Pancreas (tissue), 10 donors: Measurements from ENCODE around the gene RNF11. TPM values are rescaled to one million over a fixed set of nuclear protein-coding genes. Genes with fewer than 3 reads are reported as not detected.
"Not testable (repeated sequence)": the region's sequence is repeated elsewhere in the genome, so short reads cannot be mapped to it uniquely, and the experiment has no call there.

Experiments
- ATAC-seq, 4 donors: fragments of 200-7000 bp; cut with Tn5 transposase; one replicate each; pipeline versions ENCODE4 v1.8.0 to v1.9.1; 2020; ENCODE audit warnings: mild to moderate bottlenecking in 4 of 4, moderate library complexity in 4 of 4
- DNase-seq, 6 donors: peaks; one replicate each; pipeline ENCODE4 v3.0.0-alpha.2; 2020
- FAIRE-seq: peaks from 2 replicates; lab custom pipeline; 2012; peaks lifted over from hg19 to GRCh38; lab: Jason Lieb, UNC
- H3K27ac ChIP-seq, 4 donors: fragments of 200-600 bp; sonication (generic); 1 replicate in 3 of 4; 2 replicates in 1 of 4; pipeline versions ENCODE4 v1.5.0 to v1.8.0; 2020
- H3K27me3 ChIP-seq, 4 donors: fragments of 200-600 bp; one replicate each; pipeline ENCODE4 v1.8.0; 2021
- H3K36me3 ChIP-seq, 3 donors: fragments of 200-600 bp; sonication (generic) in 1 of 3; one replicate each; pipeline versions ENCODE4 v1.5.0 to v1.8.0; 2020 to 2021
- H3K4me1 ChIP-seq, 3 donors: fragments of 200-600 bp; one replicate each; pipeline ENCODE4 v1.8.0; 2021
- H3K4me3 ChIP-seq, 4 donors: fragments of 200-600 bp; sonication (generic) in 2 of 4; one replicate each; pipeline versions ENCODE4 v1.5.0 to v1.8.0; 2020 to 2021
- H3K9me3 ChIP-seq, 4 donors: fragments of 200-600 bp; one replicate each; pipeline ENCODE4 v1.8.0; 2021
- CTCF ChIP-seq, 4 donors: fragments of 200-600 bp; sonication (generic) in 3 of 4; IDR thresholded peaks; one replicate each; pipeline versions ENCODE4 v1.5.0 to v1.8.0; 2021; ENCODE audit warnings: antibody characterized with exemption in 4 of 4
- WGBS, 2 donors: extraction: QIAGEN DNeasy Blood & Tissue Kit; methylation state at CpG; one replicate each; pipeline ENCODE4 v1.1.7; 2013; 5-methylcytosine and 5-hydroxymethylcytosine counted together
- intact Hi-C, 3 donors: fragments of 100-400 bp; cut with DNase I; formaldehyde crosslinking; loops; one replicate each; pipeline versions ENCODE4 v1.11.1 to v1.14.2; 2022
- polyA plus RNA-seq, 2 donors: library from polyadenylated mRNA; stranded (reverse); fragments of 200-250 nt; gene quantifications; one replicate each; pipeline ENCODE4 v1.2.3, GENCODE V29; 2013
- total RNA-seq, 6 donors: library from RNA; stranded (reverse); fragmentation: NEBNext Ultra II Directional in 4 of 6; extraction: Animal tissue kit (Norgen Biotek cat#: 25700) in 4 of 6; gene quantifications; one replicate each; pipeline versions ENCODE4 v1.2.1 to v1.2.4, GENCODE V29; 2021 to 2023
- donor health status: healthy with polysubstance abuse.
- donor health status: DM: no; HTN: no; CAD: no; lungs with moderate emphysema.
- donor health status: DM: no; HTN: no; CAD: no.
- donor health status: control.
- donor health status: control.
- donor health status: Bipolar disorder and iron deficiency.
- donor health status: DM: yes; HTN: yes; CAD: no.
- donor health status: DM: no; HTN: no; CAD: no.
- donor health status: DM: no; HTN: no; CAD: no.
- donor health status: DM: yes; HTN: yes; CAD: no.

Gene RNF11
- total and polyA plus RNA-seq, 8 donors: 19.8 to 51.8 (median 30.7) TPM

- no peak for FAIRE-seq
- Histone ChIP-seq H3K4me1 (peaks cover 9 to 21% (median 13%) of the 10 kb centered on the region in 3 donors), H3K27me3 (no peaks in the 10 kb centered on the region), H3K9me3 (no peaks in the 10 kb centered on the region), H3K36me3 (no peaks in the 10 kb centered on the region), H3K4me3 (no peak overlapping the region), H3K27ac (no peak overlapping the region)
- no peak for TF ChIP-seq CTCF (IDR thresholded peaks at IDR 0.05)
- intact Hi-C loops: no loop called here
- no peak for DNase-seq
- 91 to 100% methylated on average over 1 of the region's 1 CpG for WGBS, 2 donors
- ATAC-seq: no peak
Measured at GRCh38 chr1:51249445-51249844, 13.4 kb downstream of the RNF11 start.

- peak in 1 of 6 donors; percentile 63 for DNase-seq
- H3K27ac ChIP-seq, intact Hi-C loops, H3K27me3 ChIP-seq, FAIRE-seq, H3K9me3 ChIP-seq, H3K36me3 ChIP-seq, H3K4me3 ChIP-seq, ATAC-seq: not testable (repeated sequence)
- 98% methylated on average over 14 of the region's 14 CpGs for WGBS, 2 donors
- peaks cover 9 to 21% (median 13%) of the 10 kb centered on the region in 3 donors for H3K4me1 ChIP-seq
Measured at GRCh38 chr1:51250729-51251128, 14.7 kb downstream of the RNF11 start.

GRCh38 chr1:51251165-51251564, 15.1 kb downstream of the RNF11 start:
- FAIRE-seq, H3K27ac ChIP-seq, H3K9me3 ChIP-seq, ATAC-seq, intact Hi-C loops, H3K36me3 ChIP-seq, H3K27me3 ChIP-seq, DNase-seq, H3K4me3 ChIP-seq: not testable (repeated sequence)
- peaks cover 9 to 19% (median 13%) of the 10 kb centered on the region in 3 donors for H3K4me1 ChIP-seq
- WGBS, 2 donors: 98% methylated on average over 20 of the region's 20 CpGs

- no peak for DNase-seq
- Histone ChIP-seq H3K27me3 (no peaks in the 10 kb centered on the region), H3K27ac (no peak overlapping the region), H3K4me1 (peaks cover 3 to 10% (median 10%) of the 10 kb centered on the region in 3 donors), H3K9me3 (no peaks in the 10 kb centered on the region), H3K4me3 (no peak overlapping the region), H3K36me3 (no peaks in the 10 kb centered on the region)
- ATAC-seq: no peak
- TF ChIP-seq CTCF (IDR thresholded peaks at IDR 0.05): no peak
- no peak for FAIRE-seq
- intact Hi-C loops: no loop called here
- 93 to 95% methylated on average over 6 of the region's 6 CpGs for WGBS, 2 donors
Measured at GRCh38 chr1:51252366-51252765, 16.3 kb downstream of the RNF11 start.

- no peaks in the 10 kb centered on the region for H3K9me3 ChIP-seq
- no peaks in the 10 kb centered on the region for H3K36me3 ChIP-seq
- no peak for DNase-seq
- H3K4me3 ChIP-seq: no peak overlapping the region
- ATAC-seq: no peak
- H3K27me3 ChIP-seq: no peaks in the 10 kb centered on the region
- 94% methylated on average over 5 of the region's 5 CpGs for WGBS, 2 donors
- TF ChIP-seq CTCF (IDR thresholded peaks at IDR 0.05): no peak
- peaks cover 0 to 7% (median 6%) of the 10 kb centered on the region in 3 donors for H3K4me1 ChIP-seq
- no peak for FAIRE-seq
- no peak overlapping the region for H3K27ac ChIP-seq
- intact Hi-C loops: no loop called here
Measured at GRCh38 chr1:51253691-51254090, 17.6 kb downstream of the RNF11 start.

- 81% methylated on average over 3 of the region's 3 CpGs for WGBS, 2 donors
- no peak for TF ChIP-seq CTCF (IDR thresholded peaks at IDR 0.05)
- FAIRE-seq: no peak
- Histone ChIP-seq H3K27me3 (no peaks in the 10 kb centered on the region), H3K4me1 (peaks cover 0 to 16% (median 13%) of the 10 kb centered on the region in 3 donors), H3K27ac (no peak overlapping the region), H3K36me3 (no peaks in the 10 kb centered on the region), H3K4me3 (no peak overlapping the region), H3K9me3 (no peaks in the 10 kb centered on the region)
- intact Hi-C loops: no loop called here
- ATAC-seq: no peak
- DNase-seq: no peak
Measured at GRCh38 chr1:51255331-51255730, 19.3 kb downstream of the RNF11 start.
